Esophagus squamous epithelium (tissue), 4 donors: ENCODE measurements around the gene ETS2.
A peak's percentile ranks its signal among the peaks of the same experiment; 100 is the strongest.

Source experiments
- CTCF ChIP-seq, 6 experiments: fragments of 450-650 bp in 4 of 6; fragments of 200-600 bp in 2 of 6; sonication (generic) in 2 of 6; IDR thresholded peaks; one replicate each; pipeline ENCODE4 v1.5.1; 2016 to 2019; ENCODE audit warnings: antibody characterized with exemption in 6 of 6, mild to moderate bottlenecking in 4 of 6, moderate library complexity in 4 of 6
- POLR2A ChIP-seq, 4 donors: fragments of 450-650 bp; IDR thresholded peaks; one replicate each; pipeline ENCODE4 v1.6.1; 2017; ENCODE audit warnings: antibody characterized with exemption in 4 of 4, mild to moderate bottlenecking in 4 of 4, moderate library complexity in 3 of 4

GRCh38 chr21:38798481-38798882 lies 7.2 kb upstream of the ETS2 start:
- TF ChIP-seq POLR2A (IDR thresholded peaks at IDR 0.05) (no peak), CTCF (IDR thresholded peaks at IDR 0.05) (peak in 2 of 6 experiments; percentile 7 to 26)
